Activated CD4-positive, CD25-positive, alpha-beta regulatory T cell treated with anti-CD3 and anti-CD28 coated beads, Interleukin-2, amount 50 U/mL, for 72 hours (primary cell): ENCODE results near the gene MYO15B.

Experiments used
- DNase-seq: peaks from one replicate; pipeline ENCODE4 v3.0.0; 2021

The MYO15B gene

DNA sequence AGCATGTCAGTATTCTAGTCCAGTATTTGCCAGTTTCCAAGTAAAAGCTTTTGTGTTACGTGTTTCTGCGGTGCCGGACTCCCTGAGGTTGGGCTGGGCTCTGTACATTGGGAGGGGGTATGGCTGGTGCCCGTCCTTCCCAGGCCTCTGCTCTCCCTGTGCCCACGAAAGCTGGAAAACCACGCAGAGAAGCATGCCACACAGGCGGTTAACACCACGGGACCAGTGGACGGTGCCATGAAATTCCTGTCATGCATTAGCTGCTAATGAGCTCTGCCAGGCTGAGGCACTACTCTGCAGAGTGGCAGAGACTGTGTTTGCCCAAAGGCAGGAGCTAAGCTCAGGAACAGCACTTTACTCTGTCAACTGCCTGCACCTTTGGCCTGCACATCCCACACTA lies 53.7 kb downstream of the MYO15B start:
- no peak for DNase-seq

DNA sequence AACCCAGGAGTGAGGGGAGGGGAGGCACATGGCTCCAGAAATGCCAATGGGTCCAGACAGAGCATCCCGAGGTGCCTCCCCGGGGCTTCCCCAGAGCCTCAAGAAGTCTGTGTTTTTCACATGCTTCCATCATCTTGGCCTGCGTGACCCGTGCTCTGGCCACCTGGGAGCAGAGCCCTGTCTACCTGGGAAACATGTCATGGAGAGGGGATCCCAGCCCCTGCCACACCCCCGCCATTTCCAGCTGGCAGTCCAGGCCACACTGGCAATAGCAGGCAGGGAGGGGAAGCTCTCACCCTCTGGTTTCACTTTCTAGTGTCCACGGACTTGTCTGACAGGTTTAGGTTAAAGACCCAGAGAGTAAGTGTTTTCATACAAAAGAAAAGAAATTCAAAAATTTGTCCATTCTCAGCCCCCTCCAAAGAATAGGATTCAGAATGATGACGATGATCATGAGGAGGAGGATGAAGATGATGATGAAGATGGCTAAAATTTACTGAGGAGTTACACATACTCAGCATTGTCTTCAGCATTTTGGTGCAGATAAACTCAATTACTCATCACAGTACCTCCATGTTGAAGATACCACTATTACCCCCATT lies 54.7 kb downstream of the MYO15B start:
- DNase-seq: no peak

DNA sequence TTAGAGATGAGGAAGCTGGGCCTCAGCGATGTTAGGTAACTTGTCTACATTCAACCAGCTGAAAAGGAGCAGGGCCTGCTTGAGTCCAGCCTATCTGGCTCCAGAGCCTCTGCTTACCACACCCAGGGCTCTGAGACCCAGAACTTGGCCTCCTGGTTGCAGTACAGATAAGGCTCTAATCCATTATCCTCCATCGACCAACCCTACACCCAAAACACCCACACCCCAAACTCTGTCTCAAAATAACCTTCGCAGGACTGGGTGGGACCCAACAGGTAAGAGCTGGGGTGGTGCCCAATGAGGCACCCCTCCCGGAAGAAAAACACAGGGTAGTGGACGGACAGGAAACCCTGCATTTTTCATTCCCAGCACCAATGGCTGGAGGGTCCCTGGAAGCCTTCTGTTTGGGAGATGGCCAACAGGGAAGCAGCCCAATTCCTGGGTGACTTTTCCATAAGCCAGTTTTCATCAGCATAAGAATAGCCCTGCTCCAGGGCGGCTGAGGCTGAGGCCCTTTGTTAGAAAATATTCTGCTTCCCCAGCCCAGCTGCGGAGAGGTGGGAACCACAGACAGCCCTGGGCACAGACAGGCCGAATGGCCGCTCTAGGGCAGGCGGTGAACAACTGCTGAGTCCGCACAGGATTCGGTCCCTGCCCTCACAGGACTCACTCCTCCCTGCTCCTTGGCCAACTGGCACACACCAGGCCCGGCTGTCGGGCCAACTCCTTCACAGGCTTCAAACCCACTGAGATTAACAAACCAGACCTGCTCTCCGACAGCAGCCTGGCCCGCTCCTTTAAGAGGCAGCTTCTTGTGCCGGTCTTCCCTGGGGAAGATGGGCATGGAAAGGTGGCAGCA lies 55.4 kb downstream of the MYO15B start:
- DNase-seq: no peak

DNA sequence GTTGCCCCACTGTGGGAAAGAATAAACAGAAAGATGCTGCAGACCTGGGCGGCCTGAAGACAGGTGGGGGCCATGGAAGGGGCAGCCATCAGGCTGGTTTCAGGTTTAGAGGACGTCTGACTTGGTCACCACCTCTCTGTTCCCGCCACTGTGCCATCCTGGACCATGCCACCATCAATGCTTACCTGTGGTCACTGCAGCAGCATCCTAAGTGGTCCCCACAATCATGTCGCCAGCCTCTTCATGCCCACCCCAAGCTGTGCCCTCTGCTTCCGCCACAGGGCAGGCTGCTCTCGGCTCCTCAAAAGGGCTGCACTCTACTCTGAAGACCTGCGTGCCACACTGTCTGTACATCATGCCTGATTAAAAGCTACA lies 56.0 kb downstream of the MYO15B start:
- DNase-seq: no peak

DNA sequence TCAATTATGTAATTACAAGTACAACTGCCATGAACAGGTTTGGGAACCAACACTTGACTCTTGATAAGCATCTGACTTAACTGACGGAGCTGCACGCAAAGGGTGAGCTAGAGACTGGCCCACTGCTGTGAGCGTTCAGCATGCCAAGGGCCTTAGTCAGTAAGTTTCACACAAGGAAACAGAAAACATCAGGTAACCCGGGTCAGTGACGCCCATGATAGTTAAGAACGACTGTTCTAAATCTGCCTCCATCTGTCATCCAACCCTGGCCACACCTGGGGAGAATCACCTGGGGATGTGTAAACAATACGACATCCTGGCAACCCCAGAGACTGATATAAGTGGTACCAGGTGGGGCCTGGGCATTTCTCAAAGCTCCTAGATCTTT lies 57.9 kb downstream of the MYO15B start:
- no peak for DNase-seq

DNA sequence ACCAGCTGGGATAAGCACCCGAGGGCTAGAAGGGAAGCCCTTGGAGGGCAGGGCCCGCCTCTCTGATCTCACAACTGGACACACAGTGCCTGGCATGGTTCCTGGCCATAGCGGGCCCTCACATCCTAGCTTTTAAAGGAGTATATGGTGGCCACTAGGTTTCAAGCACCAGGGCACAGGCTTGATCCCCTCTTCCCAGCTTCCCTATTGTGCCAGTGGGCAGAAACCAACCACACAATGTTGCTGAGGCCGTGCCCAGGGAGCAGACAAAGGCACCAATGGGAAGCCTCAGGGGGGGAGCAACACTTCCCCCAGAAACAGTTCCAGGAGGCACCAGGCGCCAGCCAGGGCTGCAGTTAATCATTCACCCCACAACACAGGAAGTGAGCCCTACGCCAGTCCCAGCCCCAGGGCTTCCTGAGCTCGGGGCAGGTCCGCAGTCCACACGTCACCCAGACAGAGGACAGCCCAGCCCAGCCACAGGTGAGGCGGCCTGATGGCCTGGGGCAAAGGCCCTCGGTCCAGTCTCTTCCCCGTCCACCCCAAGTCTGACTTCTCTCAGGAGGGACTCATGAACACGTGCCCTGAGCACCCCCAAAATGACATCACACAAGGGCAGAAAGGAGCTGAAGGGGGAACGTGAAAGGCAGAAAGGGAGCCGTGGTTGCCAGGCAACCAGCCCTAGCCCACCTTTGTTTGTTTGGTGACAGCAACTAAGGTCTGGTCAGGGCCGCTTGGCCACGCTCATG lies 58.5 kb downstream of the MYO15B start:
- no peak for DNase-seq

DNA sequence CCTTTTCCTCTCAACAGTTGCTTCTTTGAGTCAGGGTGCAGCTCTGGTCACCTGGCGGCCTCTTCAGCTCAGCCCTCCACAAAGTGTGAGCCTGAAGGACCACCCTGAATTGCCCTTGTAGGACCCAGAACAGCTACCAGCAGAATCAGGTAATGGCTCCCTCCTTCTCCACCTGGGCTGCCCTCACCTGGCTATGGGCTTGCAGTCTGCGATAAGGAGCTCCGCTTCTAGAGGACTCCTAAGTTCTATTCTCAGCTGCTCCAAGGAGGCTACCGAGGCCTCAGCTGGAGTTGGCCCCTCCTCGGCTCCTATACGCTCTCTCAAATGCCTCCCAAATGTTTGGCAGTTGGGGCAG lies 59.0 kb downstream of the MYO15B start:
- DNase-seq: no peak

DNA sequence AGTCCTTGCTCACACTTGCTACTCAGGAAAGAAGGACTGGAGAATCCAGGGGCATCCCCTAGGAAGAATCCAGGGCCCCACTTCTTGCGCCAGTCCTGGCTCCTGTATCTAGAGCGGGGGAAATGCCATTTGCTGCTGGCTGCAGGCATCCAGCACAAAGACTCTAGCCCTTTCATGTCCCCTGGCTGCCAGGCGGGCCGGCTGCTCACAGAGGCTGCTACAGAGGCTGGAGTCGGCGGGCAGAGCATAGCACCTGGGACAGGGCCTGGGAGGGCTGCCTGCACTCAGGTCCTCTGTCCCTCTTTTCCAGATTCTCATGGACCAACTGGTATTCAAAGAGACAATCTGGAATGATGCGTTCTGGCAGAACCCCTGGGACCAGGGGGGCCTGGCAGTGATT lies 59.5 kb downstream of the MYO15B start:
- DNase-seq: no peak

DNA sequence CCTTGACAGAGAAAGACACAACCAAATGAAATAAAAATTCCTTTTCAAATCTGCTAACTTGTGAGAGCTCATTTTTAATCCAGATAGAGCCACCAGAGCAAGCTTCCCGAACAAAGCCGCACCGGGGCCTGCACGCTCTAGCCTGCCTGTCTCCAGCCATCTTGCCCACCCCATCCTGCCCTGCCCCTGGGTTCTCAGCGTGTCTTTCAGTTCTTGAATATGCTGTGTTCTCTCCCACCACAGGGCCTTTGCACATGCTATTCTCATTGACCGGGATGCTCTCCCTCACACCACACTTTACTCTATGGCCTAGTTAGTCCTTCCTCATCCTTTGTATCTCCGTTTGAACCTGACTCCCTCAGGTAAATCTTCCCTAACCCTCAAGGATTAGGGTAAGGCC lies 60.3 kb downstream of the MYO15B start:
- DNase-seq: no peak

DNA sequence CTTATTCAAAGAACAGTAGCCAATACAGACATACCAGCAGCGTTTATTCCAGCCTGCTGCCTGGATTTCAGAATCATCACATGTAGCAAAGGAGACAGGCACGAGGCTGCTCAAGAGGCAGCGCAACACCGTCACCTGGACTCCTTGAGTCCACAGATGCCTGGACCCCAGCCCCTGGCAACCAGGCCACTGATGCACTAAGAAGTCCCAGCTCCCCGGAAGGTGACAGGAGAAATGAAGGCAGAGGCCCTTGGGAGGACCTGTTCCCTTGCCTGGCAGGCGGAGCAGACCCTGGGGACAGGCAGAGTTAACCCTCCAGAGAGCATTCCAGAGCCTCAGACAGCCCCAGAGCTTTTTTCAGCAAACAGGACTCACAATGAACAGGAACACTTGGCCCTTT lies 62.1 kb downstream of the MYO15B start:
- DNase-seq: no peak

DNA sequence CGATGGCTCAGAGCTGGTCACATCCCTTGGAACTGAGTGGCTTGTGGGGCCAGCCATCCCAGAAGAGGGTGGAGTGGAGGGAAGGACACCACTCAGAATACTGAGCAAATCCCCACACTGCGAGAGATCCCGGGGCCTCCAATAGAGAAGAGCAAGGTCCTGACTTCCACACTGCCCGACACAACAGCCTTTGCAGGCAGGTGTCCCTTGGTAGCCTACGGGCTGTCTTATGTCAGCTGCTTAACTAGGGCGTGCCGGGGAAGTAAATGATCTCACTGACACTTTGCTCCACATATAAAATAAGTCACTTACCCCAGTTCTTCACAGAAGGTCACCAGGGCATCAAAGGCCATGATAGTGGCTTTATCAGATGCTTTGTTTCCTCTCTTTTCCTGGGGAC lies 63.3 kb downstream of the MYO15B start:
- no peak for DNase-seq

DNA sequence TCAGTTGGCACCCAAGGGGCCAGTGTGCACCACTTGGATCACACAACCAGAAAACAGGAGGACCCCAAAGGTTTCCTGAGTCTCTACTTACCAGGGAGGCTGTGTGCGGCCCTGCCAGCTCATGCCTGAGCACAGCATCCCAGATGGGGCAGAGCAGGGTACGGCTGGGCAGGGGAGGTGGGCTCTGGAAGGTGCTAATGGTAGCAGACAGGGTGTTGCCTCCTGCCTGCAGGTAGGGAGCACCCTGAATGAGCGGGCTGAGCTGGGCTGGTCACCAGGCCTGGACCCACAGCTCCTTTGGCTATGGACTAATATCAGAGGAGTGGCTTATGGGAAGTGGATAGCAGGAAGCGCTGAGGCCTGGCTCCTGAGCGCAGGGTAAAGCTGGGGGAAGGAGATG lies 64.7 kb downstream of the MYO15B start:
- no peak for DNase-seq

DNA sequence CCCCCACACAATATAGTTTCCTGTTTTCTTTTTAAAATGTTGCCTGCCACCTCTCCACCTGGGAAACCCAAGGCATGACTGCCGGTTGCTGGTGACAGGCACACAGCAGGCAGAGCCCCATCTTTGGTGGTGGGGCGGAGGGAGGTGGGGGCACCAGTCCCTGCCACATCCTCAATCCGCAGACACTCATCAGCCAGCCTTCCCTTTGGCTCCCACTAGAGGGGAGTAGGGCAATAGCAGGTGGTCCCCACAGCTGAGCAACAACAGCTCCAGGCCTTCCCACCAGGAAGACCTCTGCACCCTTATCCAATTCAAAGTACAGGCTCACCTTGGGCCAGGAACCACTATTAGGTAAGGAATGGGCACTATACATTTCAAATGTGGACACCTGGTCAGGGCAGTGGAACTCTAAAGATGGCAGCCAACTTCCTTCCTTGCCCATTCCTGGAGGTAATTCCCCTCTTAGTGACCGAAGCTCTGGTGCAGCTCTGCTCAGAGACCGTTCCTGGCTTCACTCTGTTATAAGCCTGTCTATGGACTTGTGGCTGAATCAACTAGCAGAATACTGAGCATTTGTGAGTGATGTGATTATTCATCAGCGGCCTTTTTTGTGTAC lies 65.4 kb downstream of the MYO15B start:
- DNase-seq: no peak

DNA sequence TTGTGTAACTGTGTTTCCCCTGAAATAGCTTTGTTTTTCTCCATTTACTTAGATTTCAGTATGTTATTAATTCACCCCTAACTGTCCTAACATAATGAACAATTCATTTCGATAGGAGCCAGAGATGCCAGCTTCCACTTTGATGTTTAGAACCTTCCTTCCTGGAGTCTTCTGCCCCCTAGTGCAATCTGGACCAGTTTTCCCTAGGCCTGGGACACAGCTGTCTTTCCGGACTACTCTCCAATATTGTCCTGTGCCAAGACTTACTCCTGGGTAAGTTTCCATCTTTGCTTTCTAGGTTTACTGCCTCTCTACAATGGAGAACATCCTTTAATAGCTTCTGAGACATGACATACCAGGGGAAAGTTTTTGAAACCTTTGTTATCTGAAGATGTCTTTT lies 66.6 kb downstream of the MYO15B start:
- no peak for DNase-seq

DNA sequence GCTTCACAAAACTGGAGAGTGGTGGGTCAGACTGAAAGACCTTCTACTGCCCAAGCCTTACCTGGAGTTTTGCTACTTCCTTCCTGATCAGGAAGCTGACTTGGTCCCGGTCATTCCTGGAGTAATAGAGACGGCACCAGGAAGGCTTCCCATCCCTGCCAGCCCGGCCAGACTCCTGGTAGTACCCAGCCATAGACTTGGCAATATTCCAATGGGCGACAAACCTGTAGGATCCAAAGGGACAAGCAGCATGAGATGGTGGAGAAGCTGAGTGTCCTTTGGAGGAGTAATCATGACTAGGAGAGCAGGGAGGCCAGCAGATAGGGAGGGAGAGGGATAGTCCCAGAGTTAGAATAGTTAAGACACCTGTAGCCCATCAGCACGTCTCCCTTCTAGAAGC lies 70.6 kb downstream of the MYO15B start:
- DNase-seq: no peak

DNA sequence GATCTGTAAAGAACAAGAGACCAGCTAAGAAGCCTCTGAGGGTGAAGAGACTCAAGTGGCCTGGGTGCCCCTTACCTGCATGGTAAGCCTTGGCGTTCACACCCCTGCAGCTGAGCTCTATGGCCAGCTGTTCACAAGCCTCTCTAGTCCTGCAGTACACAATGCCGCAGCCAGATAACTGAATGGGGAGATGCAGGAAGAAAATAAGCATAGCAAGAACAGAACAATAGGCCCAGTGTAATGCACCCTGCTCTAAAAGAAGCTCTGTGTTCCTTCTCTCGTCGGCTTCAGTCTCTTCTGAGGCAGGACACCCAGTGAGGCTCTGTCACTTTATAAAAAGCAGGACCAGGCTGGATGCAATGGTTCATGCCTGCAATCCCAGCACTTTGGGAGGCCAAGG lies 73.9 kb downstream of the MYO15B start:
- no peak for DNase-seq

DNA sequence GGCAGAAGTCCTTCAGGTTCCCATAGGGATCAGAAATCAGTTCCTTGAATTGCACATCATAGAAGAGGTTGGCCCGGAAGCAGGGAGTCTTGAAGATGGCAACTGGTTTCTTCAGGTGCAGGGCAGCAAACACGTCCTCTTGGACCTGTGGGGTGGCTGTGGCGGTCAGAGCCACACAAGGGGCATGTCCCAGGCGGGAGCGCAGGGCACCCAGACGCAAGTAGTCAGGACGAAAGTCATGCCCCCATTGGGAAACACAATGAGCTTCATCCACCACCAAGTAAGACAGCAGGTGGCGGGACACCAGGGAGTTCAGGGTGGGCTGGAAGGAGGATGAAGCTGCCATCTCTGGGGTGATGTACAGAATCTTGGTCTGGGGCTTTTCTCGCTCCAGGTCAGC lies 74.9 kb downstream of the MYO15B start:
- DNase-seq: no peak

DNA sequence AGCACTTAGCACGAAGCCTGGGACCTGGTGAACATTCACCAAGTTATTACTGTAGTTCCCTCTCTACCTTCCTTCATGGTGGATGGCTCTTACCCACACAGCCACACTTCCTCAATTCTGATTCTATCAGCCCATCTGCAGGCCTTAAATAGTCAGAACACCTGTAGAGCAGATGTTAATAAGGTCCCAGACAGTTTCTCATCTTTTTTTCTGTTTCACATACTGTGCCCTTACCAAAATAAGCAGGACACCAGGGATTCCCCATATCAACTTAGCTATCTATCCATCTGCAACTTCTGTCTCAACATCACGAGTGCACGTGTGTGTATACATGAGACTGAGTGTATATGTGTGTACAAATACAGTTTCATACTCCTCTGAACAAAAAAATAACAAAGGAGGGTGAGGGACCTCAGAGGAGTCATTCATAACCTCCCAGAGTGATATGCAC lies 76.5 kb downstream of the MYO15B start:
- DNase-seq: no peak

DNA sequence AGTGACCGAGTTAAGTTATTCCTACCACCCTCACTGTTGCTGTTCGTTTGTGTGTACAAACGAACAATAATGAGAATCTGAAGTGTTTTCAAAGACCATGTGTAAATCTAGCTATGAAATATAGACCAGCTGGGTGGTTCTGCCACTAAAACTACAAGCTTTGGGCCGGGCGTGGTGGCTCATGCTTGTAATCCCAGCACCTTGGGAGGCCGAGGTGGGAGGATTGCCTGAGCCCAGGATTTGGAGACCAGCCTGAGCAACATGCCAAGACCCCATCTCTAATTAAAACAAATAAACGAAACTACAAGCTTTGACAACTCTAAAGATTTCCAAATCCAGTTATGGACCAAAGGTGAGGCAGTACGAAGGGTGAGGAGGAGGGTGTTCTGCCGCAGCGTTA lies 78.4 kb downstream of the MYO15B start:
- DNase-seq: no peak

DNA sequence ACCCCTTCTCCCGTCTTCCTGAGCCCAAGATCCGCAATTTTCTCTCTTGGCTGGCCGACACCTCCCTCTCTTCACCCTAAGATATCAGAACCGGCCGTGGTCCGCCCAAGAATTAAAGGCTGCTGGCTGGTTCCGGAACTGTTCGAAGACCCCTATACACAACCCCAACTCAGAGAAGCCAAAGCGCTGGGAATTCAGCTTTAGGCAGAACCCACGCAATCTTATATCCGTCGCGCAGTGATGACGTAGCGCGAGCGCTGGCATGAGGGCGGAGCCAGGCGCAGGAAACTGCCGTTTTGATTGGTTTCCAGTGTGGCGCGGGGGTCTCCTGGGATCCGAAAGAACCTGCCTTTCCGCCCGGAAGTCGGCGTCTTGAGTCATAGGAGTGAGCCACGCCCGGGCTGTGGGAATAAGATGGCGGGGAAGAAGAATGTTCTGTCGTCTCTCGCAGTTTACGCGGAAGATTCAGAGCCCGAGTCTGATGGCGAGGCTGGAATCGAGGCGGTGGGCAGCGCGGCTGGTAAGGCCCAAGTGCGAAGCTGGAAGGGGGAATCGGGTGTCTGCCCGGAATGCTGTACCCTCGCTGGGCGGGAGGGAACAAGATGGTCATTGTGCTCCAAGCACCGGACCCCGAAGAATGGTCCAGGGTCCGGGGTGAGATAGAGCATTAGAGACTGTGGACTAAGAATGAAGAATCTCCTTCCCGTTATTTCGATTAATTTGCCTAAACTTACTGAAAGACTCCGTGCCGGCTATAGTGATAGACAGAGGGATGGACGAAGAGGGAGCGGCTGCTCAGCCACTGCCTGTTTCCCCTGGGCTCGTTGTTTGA lies 79.6 kb downstream of the MYO15B start, which contains the start of the genes RECQL5 and SAP30BP:
RECQL5 (minus strand) TSS at position 196 of the 832 bp plus-strand sequence. CDS start 597 bp downstream, outside the sequence.
SAP30BP (plus strand) TSS at position 380 of the 832 bp plus-strand sequence; CDS start at position 415, 35 bp downstream.
- DNase-seq: peak; percentile 98

DNA sequence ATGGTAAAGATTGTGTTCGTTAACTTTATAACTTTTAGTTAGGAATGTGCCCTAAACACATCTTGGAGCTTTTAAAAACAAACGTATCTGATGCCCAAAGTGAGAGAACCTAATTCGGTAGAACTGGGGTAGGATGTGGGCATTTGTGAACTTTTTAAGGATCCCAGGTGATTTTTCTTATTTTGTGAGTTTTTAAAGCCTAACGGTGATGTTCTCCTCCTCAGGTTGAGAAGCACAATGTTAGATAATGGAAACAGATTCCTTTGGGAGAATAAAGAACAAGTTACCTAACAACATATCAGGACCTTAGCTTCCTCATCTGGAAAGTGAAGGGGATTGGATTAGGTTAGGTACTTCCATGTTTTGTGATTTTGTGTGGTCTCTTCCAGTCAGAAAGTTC lies 80.2 kb downstream of the MYO15B start:
- no peak for DNase-seq

DNA sequence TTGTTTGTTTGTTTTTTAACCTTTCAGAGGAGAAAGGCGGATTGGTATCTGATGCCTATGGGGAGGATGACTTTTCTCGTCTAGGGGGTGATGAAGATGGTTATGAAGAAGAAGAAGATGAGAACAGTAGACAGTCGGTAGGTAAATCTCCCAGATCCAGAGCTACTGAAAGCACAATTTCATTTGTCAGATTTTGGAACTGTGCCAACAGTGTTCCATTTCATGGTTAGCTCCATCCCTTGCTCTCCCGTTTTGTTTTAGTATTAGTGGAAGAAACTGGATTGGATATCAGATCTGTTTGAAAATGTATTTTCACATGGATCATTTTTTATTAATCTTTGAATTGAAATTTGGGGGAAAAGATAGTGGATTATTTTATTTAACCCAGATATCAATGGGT lies 80.9 kb downstream of the MYO15B start:
- no peak for DNase-seq

DNA sequence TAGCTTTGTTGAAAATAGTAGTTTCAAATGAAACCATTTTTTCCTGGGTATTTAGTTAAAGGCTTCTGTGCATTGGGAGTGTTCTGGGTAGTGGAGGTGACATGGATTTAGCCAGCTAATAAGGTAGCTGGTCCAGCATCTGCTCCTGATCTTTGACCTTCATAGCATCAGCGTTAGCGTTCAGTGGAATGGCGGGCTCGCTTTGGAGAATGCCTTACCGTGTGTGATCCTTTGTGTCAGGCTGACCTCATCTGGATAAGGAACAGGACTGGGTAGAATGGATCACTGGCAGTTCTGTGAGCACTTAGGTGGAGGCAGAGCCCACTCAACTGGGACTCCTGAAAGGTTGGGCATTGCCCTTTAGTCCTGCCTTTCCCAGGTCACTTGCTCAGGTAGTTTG lies 83.3 kb downstream of the MYO15B start:
- no peak for DNase-seq
